Adipose tissue (tissue), 3 donors: ENCODE data around the gene FAM24B. TPM values are rescaled to one million over a fixed set of nuclear protein-coding genes. Genes with fewer than 3 reads are reported as not detected.
"Not testable (repeated sequence)": the region's sequence is repeated elsewhere in the genome, so short reads cannot be mapped to it uniquely, and the experiment has no call there.

Experiments
- H3K27ac ChIP-seq: one replicate; pipeline ENCODE4 v1.5.1; 2013; ENCODE audit warnings: low read depth, low read length
- WGBS, 3 donors: extraction: QIAGEN DNeasy Blood & Tissue Kit; methylation state at CpG; one replicate each; pipeline ENCODE4 v1.1.7; 2013; 5-methylcytosine and 5-hydroxymethylcytosine counted together
- polyA plus RNA-seq, 3 donors: library from polyadenylated mRNA; stranded (reverse); fragments of 200-250 nt; gene quantifications; one replicate each; pipeline ENCODE4 v1.2.3, GENCODE V29; 2013
- donor health status: healthy with polysubstance abuse.
- donor health status: Bipolar disorder and iron deficiency.
- donor health status: healthy.

Gene FAM24B
- polyA plus RNA-seq, 3 donors = 1.5 to 10.9 (median 1.8) TPM

DNA sequence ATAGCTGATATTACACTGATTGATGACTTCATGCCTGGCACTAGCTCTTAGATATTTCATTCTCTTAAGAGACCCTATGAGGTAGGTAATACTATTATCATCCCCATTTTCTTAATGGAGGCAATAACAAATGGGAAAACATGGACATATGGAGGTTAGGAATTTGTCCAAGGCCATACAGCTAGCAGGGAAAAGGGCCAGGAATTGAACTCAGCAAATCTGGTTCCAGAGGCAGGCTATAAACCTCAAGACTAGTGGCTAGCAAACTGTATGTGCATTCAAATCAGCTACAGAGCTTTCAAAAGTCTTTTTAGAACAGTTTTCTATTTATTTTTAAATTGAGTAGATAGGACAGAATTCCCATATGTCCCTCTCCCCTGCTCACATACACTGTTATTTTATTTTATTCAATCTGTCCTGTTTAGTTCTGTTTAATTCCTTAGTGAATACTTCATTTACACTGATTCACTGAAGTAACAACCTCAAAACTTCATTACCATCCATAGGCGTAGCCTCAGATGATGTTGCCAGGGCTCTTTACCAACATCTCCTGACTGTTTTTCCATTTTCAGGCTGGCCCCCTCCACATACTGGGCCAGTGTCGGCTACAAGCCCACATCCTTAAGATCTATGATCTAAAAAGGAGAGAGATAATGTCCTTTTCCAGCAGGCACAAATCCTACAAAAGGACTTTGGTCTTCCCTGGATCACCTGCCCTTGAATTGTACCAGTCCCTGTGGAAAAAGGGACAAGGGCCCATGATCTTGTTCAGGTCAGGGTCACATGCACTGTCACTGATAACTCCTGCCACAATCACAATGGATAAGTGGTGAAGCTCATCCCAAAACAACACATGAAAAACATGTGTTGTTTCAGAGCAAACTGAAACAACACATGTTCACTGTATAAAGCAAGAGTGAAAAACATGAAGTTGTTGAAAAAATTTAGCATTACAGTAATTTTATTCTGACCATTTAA lies 15.9 kb downstream of the FAM24B start:
- H3K27ac ChIP-seq = no peak overlapping the region
- WGBS, 3 donors = 86 to 95% (median 87%) methylated on average over 2 of the region's 2 CpGs

DNA sequence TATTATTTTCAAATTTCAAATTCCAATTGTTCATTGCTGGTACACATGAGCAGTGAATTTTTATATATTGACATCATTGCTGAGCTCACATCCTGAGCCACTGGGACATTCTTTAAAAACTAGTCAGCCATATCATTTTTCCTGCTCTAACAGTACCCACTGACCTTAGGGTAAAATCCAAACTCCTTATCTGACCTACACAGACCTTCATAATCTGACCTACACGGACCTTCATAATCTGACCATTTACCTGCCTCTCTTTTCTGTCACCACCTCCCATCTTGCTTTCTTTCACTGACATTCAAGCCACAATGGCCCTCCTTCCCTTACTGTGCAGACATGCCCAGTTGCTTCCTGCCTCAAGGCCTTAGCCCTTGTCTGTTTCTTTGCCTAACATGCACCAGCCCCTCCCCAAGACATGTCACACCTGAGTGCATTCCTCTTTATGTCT lies 17.6 kb downstream of the FAM24B start:
- 25 to 62% (median 56%) methylated on average over 1 of the region's 1 CpG for WGBS, 3 donors
- H3K27ac ChIP-seq = no peak overlapping the region

DNA sequence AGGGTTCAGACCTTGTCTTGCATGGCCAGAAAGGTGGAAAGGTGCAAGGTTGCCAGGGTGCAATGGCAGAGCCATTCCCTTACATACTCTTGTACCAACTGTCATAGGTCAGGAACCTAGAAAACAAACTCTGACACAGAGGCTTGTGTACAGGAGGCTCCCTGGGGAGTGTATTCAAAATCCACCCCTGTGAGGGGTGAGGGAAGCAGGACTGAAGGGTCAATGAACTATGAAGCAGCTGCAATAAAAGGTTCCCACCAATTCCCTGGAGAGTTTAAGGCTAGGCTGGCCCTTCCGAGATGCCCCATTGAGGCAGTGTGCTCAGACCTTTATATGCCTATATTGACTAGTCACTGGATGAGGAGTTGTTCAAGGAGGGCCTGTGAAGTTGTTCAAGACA lies 19.9 kb downstream of the FAM24B start:
- WGBS, 3 donors = 76 to 100% (median 93%) methylated on average over 1 of the region's 1 CpG
- no peak overlapping the region for H3K27ac ChIP-seq

DNA sequence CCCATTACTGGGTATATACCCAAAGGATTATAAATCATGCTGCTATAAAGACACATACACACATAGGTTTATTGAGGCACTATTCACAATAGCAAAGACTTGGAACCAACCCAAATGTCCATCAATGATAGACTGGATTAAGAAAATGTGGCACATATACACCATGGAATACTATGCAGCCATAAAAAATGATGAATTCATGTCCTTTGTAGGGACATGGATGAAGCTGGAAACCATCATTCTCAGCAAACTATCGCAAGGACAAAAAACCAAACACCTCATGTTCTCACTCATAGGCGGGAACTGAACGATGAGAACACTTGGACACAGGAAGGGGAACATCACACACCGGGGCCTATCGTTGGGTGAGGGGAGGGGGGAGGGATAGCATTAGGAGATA lies 21.3 kb downstream of the FAM24B start:
- H3K27ac ChIP-seq = not testable (repeated sequence)
- WGBS, 3 donors = 92 to 95% (median 94%) methylated on average over 5 of the region's 5 CpGs

DNA sequence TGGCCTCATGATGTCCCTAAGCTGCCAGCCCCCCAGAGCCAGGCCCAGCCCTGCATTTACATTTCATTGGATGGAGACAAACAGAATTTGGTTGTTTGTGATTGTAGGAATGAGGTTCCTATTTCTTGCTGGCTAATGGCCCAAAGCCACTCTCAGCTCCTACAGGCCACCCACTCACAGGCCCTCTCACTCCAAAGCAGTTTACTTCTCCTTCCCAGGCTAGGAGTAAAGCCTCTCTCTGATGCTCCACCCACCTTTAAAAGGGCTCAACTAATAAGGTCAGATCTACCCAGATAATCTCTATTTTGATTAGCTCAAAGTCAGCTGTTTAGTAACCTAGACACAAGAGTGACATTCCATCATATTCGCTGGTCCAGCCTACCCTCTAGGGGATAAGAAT lies 22.5 kb downstream of the FAM24B start:
- H3K27ac ChIP-seq = no peak overlapping the region
- 83 to 91% (median 91%) methylated on average over 1 of the region's 1 CpG for WGBS, 3 donors

DNA sequence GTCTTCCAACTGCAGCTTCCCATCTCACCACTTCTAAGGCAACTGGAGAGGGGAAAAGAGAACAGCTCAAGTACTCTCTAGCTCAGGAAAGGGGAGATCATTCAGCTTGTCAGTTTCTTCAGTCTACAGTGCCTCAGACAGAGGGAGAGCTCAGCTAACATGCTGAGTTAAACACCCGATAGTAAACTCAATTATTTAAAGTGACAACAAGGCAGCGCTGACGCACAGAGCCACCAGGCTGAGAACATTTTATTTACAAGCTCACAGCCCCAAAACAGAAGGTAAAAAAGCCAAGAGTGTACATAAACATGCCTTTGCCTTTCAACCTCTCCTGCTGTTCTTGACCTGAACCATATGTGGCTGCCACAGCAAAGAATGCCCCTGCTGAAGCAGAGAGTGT lies 23.6 kb downstream of the FAM24B start:
- 72 to 84% (median 82%) methylated on average over 3 of the region's 3 CpGs for WGBS, 3 donors
- no peak overlapping the region for H3K27ac ChIP-seq

DNA sequence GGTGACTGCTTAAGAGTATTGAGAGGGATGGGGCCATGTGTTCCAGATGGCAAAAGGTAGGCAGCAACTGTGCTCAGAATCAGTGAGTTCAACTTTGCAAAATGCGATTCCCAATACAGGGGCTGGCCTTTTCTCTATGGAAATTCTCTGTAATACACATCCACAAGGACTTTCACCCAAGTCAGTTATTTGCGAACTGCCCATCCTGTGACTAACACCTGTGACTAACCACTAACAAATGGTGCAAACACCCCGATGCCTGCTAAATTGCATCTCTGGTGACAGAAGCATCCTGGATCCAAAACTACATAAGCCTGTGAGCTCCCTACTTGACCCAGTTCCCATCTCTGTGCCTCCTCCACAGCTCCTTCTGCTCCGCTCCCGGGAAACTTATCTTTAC lies 24.7 kb downstream of the FAM24B start:
- no peak overlapping the region for H3K27ac ChIP-seq
- WGBS, 3 donors = 83 to 92% (median 87%) methylated on average over 5 of the region's 5 CpGs

DNA sequence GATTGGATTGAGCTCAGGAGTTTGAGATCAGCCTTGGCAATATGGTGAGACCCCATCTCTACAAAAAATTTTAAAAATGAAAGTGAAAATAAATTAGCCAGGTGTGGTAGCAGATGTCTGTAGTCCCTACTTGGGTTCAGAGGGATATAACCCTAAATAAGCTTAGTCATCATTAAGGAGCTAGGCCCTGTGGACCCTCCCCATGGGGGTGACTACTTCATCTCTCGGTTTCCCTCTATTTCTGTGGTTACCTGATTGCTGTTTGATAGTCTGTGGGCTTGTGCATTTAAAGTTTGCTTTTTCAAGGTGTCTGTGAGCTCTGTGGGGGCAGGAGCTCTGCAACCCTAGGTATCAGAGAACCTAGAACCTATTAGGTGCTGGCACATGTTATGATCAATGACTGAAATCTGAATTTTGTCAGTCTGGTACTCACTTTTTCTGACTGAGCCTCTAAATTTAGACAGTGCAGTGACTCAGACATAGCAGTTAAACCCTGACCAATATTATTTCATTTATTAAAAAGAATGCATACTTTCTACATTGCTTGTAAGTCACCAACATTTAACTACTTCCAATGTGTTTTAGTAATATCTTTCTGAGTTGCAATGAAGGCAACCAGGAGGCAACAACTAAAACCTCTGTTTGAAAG lies 25.6 kb downstream of the FAM24B start:
- WGBS, 3 donors = 81 to 100% (median 89%) methylated on average over 1 of the region's 1 CpG
- no peak overlapping the region for H3K27ac ChIP-seq

DNA sequence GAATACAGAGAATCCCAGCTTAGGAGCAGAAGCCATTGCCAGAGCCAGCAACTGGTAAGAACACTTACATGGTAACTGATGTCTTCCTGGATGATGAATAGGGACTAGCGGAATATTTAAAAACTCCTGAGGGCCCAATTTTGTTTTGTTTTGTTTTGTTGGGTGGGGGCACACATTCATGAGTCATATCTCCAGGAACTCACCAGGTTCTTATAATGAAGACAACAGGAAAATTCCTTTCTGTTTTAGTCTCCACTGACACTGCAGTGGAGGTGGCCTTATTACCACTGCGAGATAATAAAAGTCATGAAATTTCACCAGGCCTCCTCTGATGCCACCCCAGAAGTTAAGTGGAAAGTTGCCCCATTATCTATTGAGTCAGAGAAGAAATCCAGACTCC lies 27.1 kb downstream of the FAM24B start:
- H3K27ac ChIP-seq = no peak overlapping the region
- WGBS, 3 donors = 89 to 98% (median 96%) methylated on average over 2 of the region's 2 CpGs

DNA sequence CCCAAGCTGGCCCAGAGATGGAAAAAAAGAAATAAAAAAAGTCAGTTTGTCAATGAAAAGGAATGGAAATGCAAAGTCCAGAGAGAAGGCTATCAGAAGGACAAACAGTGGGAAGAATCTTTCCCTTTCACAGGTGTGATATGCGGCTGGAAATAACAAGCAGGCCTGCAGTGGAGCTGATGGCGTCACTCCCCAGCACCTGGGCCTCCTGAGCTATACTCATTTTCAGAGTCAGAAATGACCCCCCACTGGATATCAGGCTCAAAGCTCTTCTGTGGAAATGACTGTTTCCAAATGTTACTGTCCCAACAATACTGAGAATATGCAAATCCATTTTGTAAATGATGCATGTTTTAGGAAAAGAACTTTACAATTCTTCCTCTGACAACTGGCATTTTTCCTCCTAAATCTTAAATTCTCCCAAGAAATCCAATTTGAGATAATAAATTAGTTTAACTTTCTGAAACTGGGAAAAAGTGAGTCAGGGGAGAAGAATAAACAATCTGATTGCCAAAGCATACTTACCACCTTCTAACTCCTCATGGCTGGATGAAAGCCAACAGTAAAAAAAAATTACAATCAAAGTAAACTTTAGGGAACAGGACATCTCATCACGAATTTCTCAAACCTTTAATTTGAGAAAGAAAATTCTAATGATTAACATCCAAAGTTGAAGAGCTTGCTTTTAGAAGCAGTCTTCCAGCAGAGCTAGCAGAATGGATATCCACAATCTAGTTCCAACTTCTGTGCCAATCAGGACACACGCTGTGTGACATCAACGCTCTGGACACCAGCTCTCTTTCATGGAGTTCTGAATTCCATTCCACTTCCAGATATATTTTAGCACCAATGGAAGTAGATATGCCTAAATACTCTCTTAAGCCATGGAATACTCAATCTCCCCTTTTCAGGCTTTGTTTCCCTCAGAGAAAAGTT lies 28.4 kb downstream of the FAM24B start:
- H3K27ac ChIP-seq = no peak overlapping the region
- WGBS, 3 donors = 29 to 86% (median 80%) methylated on average over 5 of the region's 5 CpGs

DNA sequence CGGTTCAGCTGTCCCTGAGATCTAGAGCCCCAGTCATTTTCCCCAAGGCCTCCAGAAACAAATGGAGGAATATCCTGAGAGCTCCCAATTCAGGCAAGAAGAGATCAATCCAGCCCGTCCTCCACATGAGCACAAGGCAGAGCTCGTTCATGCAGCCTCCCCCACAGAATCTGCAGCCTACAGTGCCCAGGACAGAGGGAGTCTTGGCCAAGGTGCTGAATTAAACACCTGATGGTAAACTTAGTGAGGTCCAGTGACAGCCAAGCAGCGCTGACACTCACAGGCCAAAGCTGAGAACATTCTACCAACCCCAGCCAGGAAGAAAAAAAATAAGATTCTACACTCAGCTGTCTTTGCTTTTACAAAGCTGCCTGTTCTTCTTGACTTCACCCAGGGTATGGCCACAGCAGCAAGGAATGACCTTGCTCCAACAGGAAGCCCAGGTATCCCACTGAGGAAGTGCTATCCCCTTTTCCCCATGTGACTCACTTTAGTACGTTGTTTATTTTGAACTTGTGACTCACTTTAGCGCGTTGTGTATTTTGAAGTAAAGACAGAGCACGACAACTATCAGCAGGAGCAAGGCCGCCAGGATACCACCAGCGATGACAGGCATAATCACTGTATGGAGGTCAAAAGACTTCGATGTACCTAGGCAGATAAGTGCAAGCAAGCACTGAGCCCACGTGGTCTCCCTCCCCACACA lies 29.3 kb downstream of the FAM24B start:
- WGBS, 3 donors = 43 to 83% (median 82%) methylated on average over 12 of the region's 12 CpGs
- H3K27ac ChIP-seq = no peak overlapping the region

DNA sequence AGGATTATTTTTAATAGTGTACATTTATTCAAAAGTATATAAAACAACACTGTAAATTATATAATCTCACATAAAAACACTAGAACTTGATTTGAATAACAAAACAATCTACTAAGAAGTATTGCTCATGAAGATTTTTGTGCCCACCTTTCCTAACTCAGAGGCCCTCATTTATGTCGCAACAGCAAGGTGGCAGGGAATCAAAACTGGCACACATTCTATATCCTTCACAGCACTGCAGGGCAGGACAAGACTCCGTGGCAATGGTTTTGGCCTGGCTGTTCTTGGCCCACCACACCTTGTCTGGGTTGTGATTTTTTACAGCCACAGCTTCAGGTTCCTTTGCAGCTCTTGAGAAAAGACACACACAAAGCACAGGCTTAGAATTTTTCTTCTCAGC lies 30.3 kb downstream of the FAM24B start:
- no peak overlapping the region for H3K27ac ChIP-seq
- WGBS, 3 donors = 44 to 90% (median 86%) methylated on average over 2 of the region's 2 CpGs

DNA sequence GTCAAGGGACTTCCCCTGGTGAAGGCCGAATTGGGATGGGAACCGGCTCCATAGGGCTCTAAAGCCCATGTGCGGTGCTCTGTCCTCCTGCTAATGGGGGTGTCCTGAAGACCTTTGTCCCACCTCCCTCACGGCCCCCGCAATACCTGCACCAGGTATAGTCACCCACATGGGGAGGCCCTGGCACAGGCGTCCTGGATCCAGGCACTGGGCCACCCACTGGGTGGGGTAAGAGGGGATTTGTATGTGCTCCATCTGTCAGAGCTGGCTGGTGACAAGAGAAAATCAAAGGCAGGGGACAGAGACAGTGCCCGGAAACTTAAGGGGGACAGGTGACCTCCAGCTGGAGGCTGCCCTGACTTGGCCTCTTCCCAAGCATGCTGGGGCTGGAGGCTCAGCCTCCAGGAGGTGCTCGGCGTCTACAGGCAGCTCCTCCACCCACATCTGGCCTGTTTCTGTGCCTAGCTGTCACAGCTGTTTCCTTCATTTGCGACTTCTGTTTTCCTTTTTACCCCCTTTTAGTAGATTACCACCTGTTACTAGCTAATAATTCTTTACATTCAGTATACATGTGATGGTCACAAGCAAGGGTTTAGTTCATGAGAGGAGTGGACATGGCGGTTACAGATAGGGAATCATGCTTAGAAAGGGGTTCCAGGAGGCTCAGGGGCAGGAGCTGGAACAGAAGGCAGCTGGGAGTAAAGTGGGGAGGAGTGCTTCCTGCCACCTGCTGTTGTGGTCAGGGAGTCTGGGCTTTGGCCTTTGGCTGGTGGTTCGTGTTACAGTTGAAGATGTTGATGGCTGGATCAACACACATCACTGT lies 31.4 kb downstream of the FAM24B start:
- H3K27ac ChIP-seq = no peak overlapping the region
- WGBS, 3 donors = 71 to 81% (median 79%) methylated on average over 12 of the region's 12 CpGs

DNA sequence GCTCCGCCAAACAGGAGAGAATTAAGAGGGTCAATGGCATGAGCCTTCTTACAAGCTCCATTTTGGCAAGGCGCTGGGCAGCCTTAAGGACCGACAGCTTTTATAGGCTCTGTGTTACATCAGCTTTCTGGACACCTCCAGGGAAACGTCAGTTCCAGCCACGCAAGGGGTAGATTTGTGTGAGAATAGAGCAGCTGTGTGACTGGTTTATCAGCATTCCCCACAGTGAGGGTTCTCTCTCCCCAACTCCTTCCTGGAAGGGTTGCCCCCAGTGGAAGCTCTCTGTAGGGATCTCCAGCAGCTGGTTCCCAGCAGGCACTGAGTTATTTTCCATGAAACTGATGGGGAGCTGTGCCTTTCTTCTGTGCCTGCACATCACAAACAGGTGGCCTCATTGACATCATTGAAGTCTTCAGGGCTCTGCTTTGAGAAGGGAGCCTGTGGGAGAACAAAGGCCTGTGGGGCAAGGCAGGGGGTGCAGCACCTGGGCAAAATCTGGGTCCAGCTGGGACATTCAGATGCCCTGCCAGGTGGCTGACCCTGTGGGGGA lies 33.5 kb downstream of the FAM24B start, which contains the start of gene CUZD1:
TSS of gene CUZD1 (minus strand) at position 75 of the 550 bp plus-strand sequence. CDS start at position 61, 14 bp downstream.
- no peak within 1 kb of the TSS for H3K27ac ChIP-seq
- WGBS, 3 donors = 42 to 91% (median 78%) methylated on average over 5 of the region's 5 CpGs

DNA sequence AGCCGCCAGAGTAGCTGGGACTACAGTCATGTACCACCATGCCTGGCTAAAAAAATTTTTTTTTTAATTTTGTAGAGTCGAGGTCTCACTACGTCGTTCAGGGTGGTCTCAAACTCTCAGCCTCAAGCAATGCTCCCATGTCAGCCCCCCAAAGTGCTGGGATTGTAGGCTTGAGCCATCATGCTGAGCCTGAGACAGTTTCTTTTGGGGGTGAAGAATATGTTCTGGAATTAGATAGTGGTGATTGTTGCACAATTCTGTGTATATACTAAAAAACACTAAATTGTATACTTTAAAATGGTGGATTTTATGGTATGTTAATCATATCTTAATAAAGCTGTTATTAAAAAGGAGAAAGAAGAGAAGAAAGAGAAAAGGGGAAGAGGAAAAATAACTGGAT lies 35.2 kb downstream of the FAM24B start:
- 51 to 97% (median 92%) methylated on average over 4 of the region's 4 CpGs for WGBS, 3 donors
- no peak overlapping the region for H3K27ac ChIP-seq

DNA sequence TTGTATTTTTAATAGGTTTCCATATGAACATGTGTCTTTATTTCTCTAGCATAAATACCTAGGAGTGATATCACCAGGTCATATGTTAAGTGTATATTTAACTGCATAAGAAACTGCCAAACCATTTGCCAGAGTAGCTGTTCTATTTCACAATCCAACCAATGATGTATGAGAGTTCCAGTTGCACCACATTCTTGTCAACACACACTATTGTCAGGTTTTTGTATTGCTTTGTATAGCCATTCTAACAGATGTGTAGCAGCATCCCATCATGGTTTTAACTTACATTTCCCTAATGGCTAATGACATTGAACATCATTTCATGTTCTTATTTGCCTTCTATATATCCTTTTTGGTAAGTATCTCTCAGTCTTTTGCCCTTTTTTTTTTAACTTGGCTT lies 37.8 kb downstream of the FAM24B start:
- no peak overlapping the region for H3K27ac ChIP-seq

DNA sequence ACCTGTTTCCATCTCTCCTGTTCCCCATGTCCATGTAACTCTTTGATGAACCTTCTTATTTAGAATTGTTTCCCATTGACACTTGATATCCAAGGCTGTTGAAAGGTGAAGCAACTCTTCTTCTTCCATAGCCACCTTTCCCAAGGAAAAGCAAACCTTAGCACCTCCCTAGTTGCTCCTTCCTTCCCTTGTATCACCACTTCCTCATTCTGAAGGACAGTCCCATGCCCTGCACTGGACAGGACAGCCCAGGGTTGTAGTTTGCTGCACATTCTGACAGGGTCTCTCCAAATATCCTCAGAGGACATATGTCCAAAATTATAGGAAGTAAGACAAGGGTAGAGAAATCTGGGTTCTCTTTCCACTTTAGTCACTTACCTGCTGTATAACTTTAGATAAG lies 39.9 kb downstream of the FAM24B start:
- no peak overlapping the region for H3K27ac ChIP-seq
